ENCODE data around the gene PTPRH.
"Not testable (repeated sequence)": the region's sequence is repeated elsewhere in the genome, so short reads cannot be mapped to it uniquely, and the experiment has no call there.

PTPRH gene

DNA sequence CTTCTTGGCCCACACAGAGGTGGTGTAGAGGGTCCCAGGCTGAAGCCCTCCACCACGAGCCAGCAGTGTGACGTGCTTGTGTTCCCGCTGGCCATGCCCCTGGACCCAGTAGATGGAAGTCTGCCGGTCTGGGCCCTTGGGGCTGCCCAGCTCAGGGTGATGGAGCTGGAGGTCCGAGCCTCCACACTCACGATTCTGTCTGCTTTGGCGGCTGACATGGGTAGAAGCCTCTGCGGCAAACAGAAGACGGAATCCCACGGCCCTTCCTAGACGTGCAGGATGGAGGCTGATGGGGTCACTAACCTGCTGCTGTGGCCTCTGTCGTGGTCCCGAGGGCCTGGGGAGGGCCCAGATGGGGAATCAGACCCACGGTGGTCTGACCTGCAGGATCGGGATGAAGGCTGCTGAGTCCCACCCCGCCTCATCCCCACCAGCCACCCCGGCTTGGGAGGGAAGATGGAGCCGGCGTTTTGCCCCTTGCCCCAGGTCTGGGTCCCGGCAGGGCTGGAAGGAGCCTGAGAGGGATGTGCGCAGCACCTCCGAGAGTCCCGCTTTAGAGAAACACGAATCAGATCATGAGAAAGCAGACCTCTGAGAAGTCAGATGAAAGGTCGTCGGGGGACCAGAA is 14.9 kb upstream of the PTPRH start:
- DNase-seq, result no peak

- DNase-seq, result no peak
Measured at GRCh38 chr19:55223291-55224037, 14.2 kb upstream of the PTPRH start.

DNA sequence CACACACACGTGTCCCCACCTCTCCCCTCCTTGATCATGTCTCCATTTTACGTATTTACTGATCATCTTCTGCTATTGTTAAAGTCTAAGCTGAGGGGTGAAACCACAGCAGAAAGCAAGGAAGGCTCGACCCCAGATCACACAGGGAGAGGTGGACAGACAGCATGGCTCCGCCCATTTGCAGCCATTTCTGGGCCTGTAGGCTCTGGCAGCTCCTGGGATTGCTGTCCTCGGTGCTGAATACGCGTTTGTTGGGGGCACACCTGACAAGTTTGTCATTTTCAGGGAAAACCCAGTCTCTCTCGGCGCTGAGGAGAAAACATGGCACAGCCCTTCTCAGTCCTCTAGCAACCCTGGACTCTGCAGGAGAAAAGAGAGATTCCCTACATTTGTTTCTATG is 11.2 kb upstream of the PTPRH start:
- DNase-seq, result no peak

GRCh38 chr19:55216461-55217198 is 7.3 kb upstream of the PTPRH start:
- peak; percentile 81 for DNase-seq

GRCh38 chr19:55213547-55213946 is 4.2 kb upstream of the PTPRH start:
- DNase-seq, result no peak

DNA sequence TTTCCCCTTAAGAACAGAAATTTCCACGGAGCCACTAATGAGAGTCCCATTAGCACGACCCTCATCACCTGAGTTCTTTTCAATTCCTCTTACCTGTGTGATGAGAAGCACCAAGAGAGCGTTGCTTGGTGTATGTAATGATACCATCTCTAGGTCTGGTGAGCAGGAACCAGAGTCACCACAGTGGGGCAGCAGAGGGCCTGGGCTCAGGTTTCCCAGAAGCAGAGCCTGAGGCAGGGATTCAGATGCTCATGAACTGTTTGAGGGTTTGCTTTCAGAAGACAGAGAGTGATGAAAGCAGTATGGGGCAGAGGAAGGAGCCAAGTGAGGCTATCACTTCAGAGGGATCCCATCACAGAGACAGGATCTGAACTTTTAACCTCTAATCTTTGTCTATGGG is 3.1 kb upstream of the PTPRH start:
- DNase-seq, result no peak

- DNase-seq, result no peak
Measured at GRCh38 chr19:55209693-55210472, 582 bp upstream of the PTPRH start.

DNA sequence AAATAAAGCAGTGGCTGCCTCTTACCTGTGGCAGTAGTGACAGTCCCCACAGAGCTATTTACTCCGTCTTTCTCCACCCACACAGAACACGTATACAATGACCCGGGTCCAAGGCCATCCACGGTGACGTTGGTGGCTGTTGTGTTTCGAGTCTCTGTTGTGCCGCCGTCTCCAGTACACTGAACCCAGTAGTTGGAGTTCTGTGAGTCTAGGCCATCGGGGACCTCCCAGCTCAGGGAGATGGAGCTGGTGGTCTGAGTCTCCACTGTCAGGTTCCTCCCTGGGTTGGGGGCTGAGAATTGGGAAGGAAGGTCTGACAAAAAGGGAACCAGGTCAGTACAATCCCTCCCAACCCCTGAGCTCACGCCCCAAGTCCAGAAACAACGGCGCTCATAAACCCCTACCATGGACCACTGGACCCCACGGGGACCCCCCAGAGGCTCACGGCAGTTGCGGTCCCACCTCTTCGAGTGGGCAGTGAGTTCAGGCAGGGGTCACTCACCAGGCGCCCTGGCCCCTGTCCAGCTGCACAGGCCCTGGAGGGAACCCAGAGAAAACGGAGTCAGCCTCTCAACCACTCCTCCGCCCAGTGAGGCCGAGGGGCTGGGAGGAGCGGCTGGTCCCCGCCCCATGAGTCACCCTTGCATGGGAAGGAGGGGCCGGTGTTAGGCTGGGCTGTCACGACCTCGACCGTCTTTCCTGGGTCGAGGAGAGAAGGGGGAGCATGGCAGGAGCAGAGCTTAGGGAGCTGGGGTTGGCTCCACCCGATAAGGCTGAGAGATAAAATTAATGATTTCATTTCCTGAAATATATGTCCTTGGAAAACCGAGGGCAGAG is 2.4 kb downstream of the PTPRH start:
- peak; percentile 77 for DNase-seq

- DNase-seq, result not testable (repeated sequence)
Measured at GRCh38 chr19:55202199-55202598, 7.1 kb downstream of the PTPRH start.

- no peak for DNase-seq
Measured at GRCh38 chr19:55199620-55200204, 9.6 kb downstream of the PTPRH start.

GRCh38 chr19:55198651-55199050 is 10.7 kb downstream of the PTPRH start:
- DNase-seq, result no peak

DNA sequence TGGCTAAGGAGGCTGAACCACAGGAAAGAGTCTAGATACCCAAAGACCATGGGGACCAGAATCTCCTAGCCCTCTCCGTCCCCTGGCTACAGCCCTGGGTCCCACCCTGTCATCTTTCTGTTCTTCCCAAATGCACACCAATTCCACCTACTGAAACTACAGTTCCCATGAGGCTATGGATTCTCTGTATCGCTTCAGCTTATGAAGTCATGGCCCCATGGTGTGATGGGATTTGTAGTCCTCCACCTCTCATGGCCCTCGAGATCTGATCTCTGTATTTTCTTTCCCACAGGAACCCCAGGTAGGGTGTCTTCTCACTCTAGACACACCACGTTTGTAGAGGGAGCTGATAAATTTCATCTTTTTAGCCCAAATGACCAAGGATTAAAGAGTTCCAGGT is 11.8 kb downstream of the PTPRH start:
- no peak for DNase-seq

GRCh38 chr19:55196803-55197202 is 12.5 kb downstream of the PTPRH start:
- no peak for DNase-seq

DNA sequence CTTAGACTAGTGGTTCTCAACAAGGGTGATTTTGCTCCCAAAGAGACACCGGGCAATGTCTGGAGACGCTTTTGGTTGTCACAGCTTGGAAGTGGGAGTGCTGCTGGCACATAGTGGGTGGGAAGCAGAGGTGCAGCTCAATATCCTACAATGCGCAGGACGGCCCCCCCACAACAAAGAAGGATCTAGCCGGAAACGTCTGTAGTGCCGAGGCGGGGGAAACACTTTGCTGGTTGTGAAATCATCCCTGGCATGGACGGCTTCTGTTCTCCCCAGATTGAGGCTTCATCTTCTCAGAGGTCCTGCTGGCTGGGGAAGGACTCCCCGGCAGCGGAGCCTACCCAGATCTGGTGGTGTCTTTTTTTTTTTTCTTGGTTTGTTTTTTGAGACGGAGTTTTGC is 15.8 kb downstream of the PTPRH start:
- no peak for DNase-seq

GRCh38 chr19:55189403-55189835 is 19.9 kb downstream of the PTPRH start:
- no peak for DNase-seq

DNA sequence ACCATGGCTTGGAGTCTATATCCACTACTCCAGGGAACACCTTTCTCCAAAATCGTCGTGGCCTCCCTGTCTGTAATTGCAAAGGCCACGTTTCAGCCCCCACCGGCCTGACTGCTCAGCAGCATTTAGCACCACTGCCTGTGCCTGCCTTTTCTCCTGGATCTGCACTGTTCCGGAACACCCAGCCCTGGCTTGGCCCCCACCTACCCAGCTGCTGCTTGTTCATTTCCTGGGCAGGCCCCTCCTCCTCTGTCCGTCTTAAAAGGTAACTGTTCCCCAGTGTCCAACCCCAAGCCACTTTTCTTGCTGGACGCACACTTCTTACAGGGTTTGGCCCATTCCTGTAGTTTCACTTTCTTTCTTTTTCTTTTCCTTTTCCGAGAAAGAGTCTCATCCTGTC is 20.7 kb downstream of the PTPRH start:
- no peak for DNase-seq

DNA sequence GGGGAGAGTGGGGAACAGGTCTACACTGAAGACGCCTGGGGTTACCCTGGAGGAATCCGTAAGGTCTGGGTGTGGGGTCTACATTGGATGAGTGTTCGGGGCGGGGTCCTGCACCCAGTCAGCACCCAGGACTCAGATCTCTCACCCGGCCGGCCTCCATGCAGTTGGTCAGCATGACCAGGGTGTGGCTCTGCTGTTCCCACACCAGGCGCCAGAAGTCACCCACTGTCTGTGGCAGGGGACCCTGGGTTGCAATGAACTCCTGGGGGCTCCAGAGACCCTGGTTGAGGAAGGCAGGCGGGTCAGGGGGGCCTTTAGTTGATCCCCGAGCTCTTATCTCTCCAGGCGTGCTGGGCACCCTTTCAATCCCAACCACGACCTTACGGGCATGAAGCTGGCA is 23.2 kb downstream of the PTPRH start:
- DNase-seq, result no peak

DNA sequence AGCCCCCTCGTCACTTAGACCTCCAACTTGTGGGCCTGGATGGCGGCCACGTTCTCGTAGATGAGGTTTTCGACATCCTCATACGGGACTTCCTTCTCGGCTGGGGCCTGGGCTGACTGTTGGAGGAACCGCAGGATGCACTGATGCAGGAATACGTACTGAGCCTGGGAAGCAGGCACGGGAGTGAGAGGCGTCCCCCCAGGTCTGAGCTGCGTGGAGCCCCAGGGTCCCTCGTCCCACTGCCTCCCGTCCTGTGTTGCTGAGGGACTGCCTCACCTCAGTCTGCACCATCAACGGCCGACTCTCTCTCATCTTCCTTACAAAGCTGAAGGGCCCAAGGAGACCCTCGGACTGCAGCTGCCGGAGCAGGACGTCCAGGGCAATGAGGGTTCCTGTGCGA is 27.6 kb downstream of the PTPRH start:
- DNase-seq, result no peak

DNA sequence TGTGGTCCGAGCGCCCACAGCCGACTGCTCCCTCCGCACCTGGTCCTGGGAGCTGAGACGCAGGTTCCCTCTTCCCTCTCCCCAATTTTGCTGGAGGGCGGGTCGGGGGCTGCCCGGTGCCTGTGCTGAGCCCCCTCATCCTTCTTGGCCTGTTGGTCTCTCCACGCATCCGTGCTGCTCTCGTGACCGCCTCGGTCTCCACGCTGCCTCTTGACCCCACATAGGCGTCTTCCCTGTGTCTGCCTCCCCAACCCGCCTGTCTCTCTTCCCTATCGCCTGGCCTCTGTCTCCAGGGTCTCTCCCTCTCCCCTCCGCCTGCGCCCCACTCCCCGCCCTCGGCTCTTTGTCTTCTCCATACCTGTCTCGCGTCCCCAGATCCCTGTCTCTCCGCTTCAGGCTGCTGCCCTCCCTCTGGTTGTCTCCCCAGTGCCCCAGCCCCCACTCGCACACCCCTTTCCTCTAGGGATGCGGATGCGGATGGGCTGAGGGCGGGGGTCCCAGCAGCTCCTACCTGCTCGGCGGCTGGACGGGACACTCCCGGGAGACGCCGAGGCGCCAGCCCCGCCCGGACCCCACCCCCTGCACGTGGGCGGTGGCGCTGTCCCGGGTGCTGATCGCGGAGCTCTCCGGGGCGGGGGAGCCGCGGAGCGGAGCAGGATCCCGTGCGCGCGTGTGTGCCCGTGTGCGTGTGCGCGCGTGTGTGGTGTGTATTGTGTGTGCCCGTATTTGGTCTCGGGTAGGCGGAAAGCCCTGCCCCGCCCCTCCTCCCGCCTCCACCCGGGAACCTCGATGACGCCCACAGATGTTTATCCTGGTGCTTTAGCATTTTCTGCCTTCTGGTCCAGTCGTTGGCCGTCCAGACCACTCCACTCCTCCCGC is 29.5 kb downstream of the PTPRH start, which contains the start of gene SYT5:
Gene SYT5, minus strand, starts transcription at position 684 of the 879 bp plus-strand sequence. CDS start 1,248 bp downstream, outside the sequence.
- DNase-seq, result peak; percentile 50

GRCh38 chr19:55178781-55179599 is 30.3 kb downstream of the PTPRH start:
- DNase-seq, result peak; percentile 83
